ENCODE results near the gene RELCH. TPM values are rescaled to one million over a fixed set of nuclear protein-coding genes. Genes with fewer than 3 reads are reported as not detected.

The RELCH gene
- total and polyA plus RNA-seq, 10 of the 15 experiments (the other 5 are each of a cell fraction or from before 2014, with no cell fraction given) = 3.1 to 23.6 (median 14.5) TPM

GRCh38 chr18:62236252-62236651 is 49.2 kb downstream of the RELCH start:
- H3K27me3 ChIP-seq (replicated peaks in 1 of 2; ENCODE audit: control insufficient read depth in 2 of 2, insufficient read depth in 2 of 2, low read length in 1 of 2) = no peaks in the 10 kb centered on the region
- intact Hi-C loops (cut with micrococcal nuclease; ENCODE audit: unreplicated experiment) = no loop called here
- no peak for TF ChIP-seq CHD2 (IDR thresholded peaks at IDR 0.05; ENCODE audit: borderline replicate concordance, low read depth, low read length)
- no peak for TF ChIP-seq ZNF217 (IDR thresholded peaks at IDR 0.05)
- TF ChIP-seq SMARCA5 (IDR thresholded peaks at IDR 0.05) = no peak
- no peak for TF ChIP-seq MXI1 (IDR thresholded peaks at IDR 0.05; ENCODE audit: low read depth, low read length)
- no peak for TF ChIP-seq KDM1A (IDR thresholded peaks at IDR 0.05; ENCODE audit: borderline replicate concordance)
- no peak for TF ChIP-seq EED (IDR thresholded peaks at IDR 0.05; ENCODE audit: low read depth)
- no peak for TF ChIP-seq ZNF687 (IDR thresholded peaks at IDR 0.05)
- TF ChIP-seq TCF7 (IDR thresholded peaks at IDR 0.05; ENCODE audit: borderline replicate concordance) = no peak
- TF ChIP-seq RAD21 (IDR thresholded peaks at IDR 0.05; ENCODE audit: insufficient read depth, low read depth, low read length) = no peak
- TF ChIP-seq ZNF24 (IDR thresholded peaks at IDR 0.05) = no peak
- TF ChIP-seq CBX3 (IDR thresholded peaks at IDR 0.05; ENCODE audit: borderline replicate concordance, low read depth) = no peak
- no peak for TF ChIP-seq DPF2 (IDR thresholded peaks at IDR 0.05)

More at GRCh38 chr18:62236252-62236651, 49.2 kb downstream of the RELCH start:
- 100% methylated on average over 1 of the region's 1 CpG for WGBS (ENCODE audit: insufficient coverage, insufficient replicate concordance, low lambda C conversion rate, missing lambda C conversion rate)
- Histone ChIP-seq H3K9ac (ENCODE audit: control insufficient read depth, insufficient read depth, low read length) (no peak overlapping the region), H3K4me2 (ENCODE audit: control insufficient read depth, insufficient read depth) (no peak overlapping the region), H2AFZ (ENCODE audit: control insufficient read depth, low read depth, low read length) (no peak overlapping the region), H3K9me3 (replicated peaks; ENCODE audit: control insufficient read depth, insufficient read depth, low read length) (peaks cover 4% of the 10 kb centered on the region; the same call in 2 of the 3 replicates), H3K4me3 (no peak overlapping the region), H3K36me3 (ENCODE audit: control insufficient read depth in 2 of 2, insufficient read depth in 2 of 2, low read length in 1 of 2) (peaks cover 0 to 15% of the 10 kb centered on the region in 2 experiments; a peak in 3 of 4 replicates), H4K20me1 (ENCODE audit: control insufficient read depth, insufficient read depth) (no peaks in the 10 kb centered on the region), H3K79me2 (ENCODE audit: control insufficient read depth, insufficient read depth, low read length) (no peaks in the 10 kb centered on the region; the same call in 1 of the 2 replicates), H3K27ac (ENCODE audit: control insufficient read depth, insufficient read depth) (no peak overlapping the region), H3K4me1 (ENCODE audit: control insufficient read depth, insufficient read depth, low read length) (no peaks in the 10 kb centered on the region)
- RAD21 ChIA-PET (ENCODE audit: unreplicated experiment) = no interaction called here
- BruUV-seq (replicated peaks) = no TSS peak
- peak; percentile 56 for ATAC-seq
- SMC1A ChIA-PET (ENCODE audit: uncharacterized antibody, unreplicated experiment) = interaction anchor here (1.0 to 1.1 kb wide), 2 partner anchors 11 to 13 kb away, joined by 4 read pairs; no protein-coding TSS in a partner anchor
- FAIRE-seq = peak; percentile 41
- POLR2A ChIA-PET = no interaction called here
- CTCF ChIA-PET = interaction anchor here (5.7 kb wide), 1 partner anchor 13 kb away, joined by 41 read pairs; no protein-coding TSS in a partner anchor
- in situ Hi-C loops (cut with MboI) = no loop called here
- no peak for DNase-seq (ENCODE audit: low read depth, low spot score)
